Measurements from ENCODE around the gene AFTPH.

AFTPH gene

GRCh38 chr2:64537991-64538390 is 13.9 kb downstream of the AFTPH start:
- H3K4me1 ChIP-seq (ENCODE audit: control insufficient read depth in 2 of 2, insufficient read depth in 2 of 2, low read length in 2 of 2) = peaks cover 0 to 5% of the 10 kb centered on the region in 2 donors
- no peak overlapping the region for H3K27ac ChIP-seq (ENCODE audit: low read depth in 2 of 2, low read length in 2 of 2)
- no peaks in the 10 kb centered on the region for H3K27me3 ChIP-seq (ENCODE audit: control insufficient read depth in 2 of 2, insufficient read depth in 2 of 2, low read length in 2 of 2)
- H3K9me3 ChIP-seq (ENCODE audit: control insufficient read depth in 2 of 2, low read length in 2 of 2) = no peaks in the 10 kb centered on the region
- H3K36me3 ChIP-seq (ENCODE audit: control insufficient read depth in 2 of 2, insufficient read depth in 2 of 2, low read length in 2 of 2) = no peaks in the 10 kb centered on the region
- no peak overlapping the region for H3K9ac ChIP-seq (ENCODE audit: low read depth in 1 of 2, low read length in 2 of 2)
- no peak overlapping the region for H3K4me3 ChIP-seq (ENCODE audit: low read length in 2 of 2)

GRCh38 chr2:64538764-64539433 is 14.8 kb downstream of the AFTPH start:
- Histone ChIP-seq H3K27me3 (ENCODE audit: control insufficient read depth in 2 of 2, insufficient read depth in 2 of 2, low read length in 2 of 2) (no peaks in the 10 kb centered on the region), H3K27ac (ENCODE audit: low read depth in 2 of 2, low read length in 2 of 2) (no peak overlapping the region), H3K36me3 (ENCODE audit: control insufficient read depth in 2 of 2, insufficient read depth in 2 of 2, low read length in 2 of 2) (no peaks in the 10 kb centered on the region), H3K9ac (ENCODE audit: low read depth in 1 of 2, low read length in 2 of 2) (no peak overlapping the region), H3K4me1 (ENCODE audit: control insufficient read depth in 2 of 2, insufficient read depth in 2 of 2, low read length in 2 of 2) (peaks cover 7 to 12% of the 10 kb centered on the region in 2 donors), H3K9me3 (ENCODE audit: control insufficient read depth in 2 of 2, low read length in 2 of 2) (no peaks in the 10 kb centered on the region), H3K4me3 (ENCODE audit: low read length in 2 of 2) (no peak overlapping the region)

- Histone ChIP-seq H3K27ac (ENCODE audit: low read depth in 2 of 2, low read length in 2 of 2) (no peak overlapping the region), H3K4me1 (ENCODE audit: control insufficient read depth in 2 of 2, insufficient read depth in 2 of 2, low read length in 2 of 2) (peaks cover 7 to 12% of the 10 kb centered on the region in 2 donors), H3K9me3 (ENCODE audit: control insufficient read depth in 2 of 2, low read length in 2 of 2) (no peaks in the 10 kb centered on the region), H3K4me3 (ENCODE audit: low read length in 2 of 2) (no peak overlapping the region), H3K36me3 (ENCODE audit: control insufficient read depth in 2 of 2, insufficient read depth in 2 of 2, low read length in 2 of 2) (no peaks in the 10 kb centered on the region), H3K27me3 (ENCODE audit: control insufficient read depth in 2 of 2, insufficient read depth in 2 of 2, low read length in 2 of 2) (no peaks in the 10 kb centered on the region), H3K9ac (ENCODE audit: low read depth in 1 of 2, low read length in 2 of 2) (no peak overlapping the region)
Observed at GRCh38 chr2:64540615-64541014, 16.5 kb downstream of the AFTPH start.

GRCh38 chr2:64541547-64541946 is 17.4 kb downstream of the AFTPH start:
- peaks cover 7 to 12% of the 10 kb centered on the region in 2 donors for H3K4me1 ChIP-seq (ENCODE audit: control insufficient read depth in 2 of 2, insufficient read depth in 2 of 2, low read length in 2 of 2)
- no peaks in the 10 kb centered on the region for H3K27me3 ChIP-seq (ENCODE audit: control insufficient read depth in 2 of 2, insufficient read depth in 2 of 2, low read length in 2 of 2)
- no peak overlapping the region for H3K27ac ChIP-seq (ENCODE audit: low read depth in 2 of 2, low read length in 2 of 2)
- no peaks in the 10 kb centered on the region for H3K36me3 ChIP-seq (ENCODE audit: control insufficient read depth in 2 of 2, insufficient read depth in 2 of 2, low read length in 2 of 2)
- no peak overlapping the region for H3K4me3 ChIP-seq (ENCODE audit: low read length in 2 of 2)
- H3K9me3 ChIP-seq (ENCODE audit: control insufficient read depth in 2 of 2, low read length in 2 of 2) = no peaks in the 10 kb centered on the region
- H3K9ac ChIP-seq (ENCODE audit: low read depth in 1 of 2, low read length in 2 of 2) = no peak overlapping the region

- H3K36me3 ChIP-seq (ENCODE audit: control insufficient read depth in 2 of 2, insufficient read depth in 2 of 2, low read length in 2 of 2) = no peaks in the 10 kb centered on the region
- H3K27me3 ChIP-seq (ENCODE audit: control insufficient read depth in 2 of 2, insufficient read depth in 2 of 2, low read length in 2 of 2) = no peaks in the 10 kb centered on the region
- H3K9me3 ChIP-seq (ENCODE audit: control insufficient read depth in 2 of 2, low read length in 2 of 2) = no peaks in the 10 kb centered on the region
- no peak overlapping the region for H3K9ac ChIP-seq (ENCODE audit: low read depth in 1 of 2, low read length in 2 of 2)
- peaks cover 7 to 12% of the 10 kb centered on the region in 2 donors for H3K4me1 ChIP-seq (ENCODE audit: control insufficient read depth in 2 of 2, insufficient read depth in 2 of 2, low read length in 2 of 2)
- no peak overlapping the region for H3K4me3 ChIP-seq (ENCODE audit: low read length in 2 of 2)
- peak overlapping the region; percentile 7 to 20 for H3K27ac ChIP-seq (ENCODE audit: low read depth in 2 of 2, low read length in 2 of 2)
Observed at GRCh38 chr2:64542071-64543007, 18.2 kb downstream of the AFTPH start.

GRCh38 chr2:64543008-64543697 is 19.0 kb downstream of the AFTPH start:
- no peak overlapping the region for H3K4me3 ChIP-seq (ENCODE audit: low read length in 2 of 2)
- no peaks in the 10 kb centered on the region for H3K27me3 ChIP-seq (ENCODE audit: control insufficient read depth in 2 of 2, insufficient read depth in 2 of 2, low read length in 2 of 2)
- H3K27ac ChIP-seq (ENCODE audit: low read depth in 2 of 2, low read length in 2 of 2) = peak overlapping the region in 1 of 2 donors; percentile 7
- no peaks in the 10 kb centered on the region for H3K36me3 ChIP-seq (ENCODE audit: control insufficient read depth in 2 of 2, insufficient read depth in 2 of 2, low read length in 2 of 2)
- no peak overlapping the region for H3K9ac ChIP-seq (ENCODE audit: low read depth in 1 of 2, low read length in 2 of 2)
- no peaks in the 10 kb centered on the region for H3K9me3 ChIP-seq (ENCODE audit: control insufficient read depth in 2 of 2, low read length in 2 of 2)
- peaks cover 7 to 12% of the 10 kb centered on the region in 2 donors for H3K4me1 ChIP-seq (ENCODE audit: control insufficient read depth in 2 of 2, insufficient read depth in 2 of 2, low read length in 2 of 2)

- no peak overlapping the region for H3K9ac ChIP-seq (ENCODE audit: low read depth in 1 of 2, low read length in 2 of 2)
- H3K9me3 ChIP-seq (ENCODE audit: control insufficient read depth in 2 of 2, low read length in 2 of 2) = no peaks in the 10 kb centered on the region
- H3K36me3 ChIP-seq (ENCODE audit: control insufficient read depth in 2 of 2, insufficient read depth in 2 of 2, low read length in 2 of 2) = peaks cover 7 to 8% of the 10 kb centered on the region in 2 donors
- H3K27me3 ChIP-seq (ENCODE audit: control insufficient read depth in 2 of 2, insufficient read depth in 2 of 2, low read length in 2 of 2) = no peaks in the 10 kb centered on the region
- H3K4me3 ChIP-seq (ENCODE audit: low read length in 2 of 2) = no peak overlapping the region
- no peak overlapping the region for H3K27ac ChIP-seq (ENCODE audit: low read depth in 2 of 2, low read length in 2 of 2)
- H3K4me1 ChIP-seq (ENCODE audit: control insufficient read depth in 2 of 2, insufficient read depth in 2 of 2, low read length in 2 of 2) = peaks cover 4 to 6% of the 10 kb centered on the region in 2 donors
Observed at GRCh38 chr2:64548761-64549160, 24.6 kb downstream of the AFTPH start.

- Histone ChIP-seq H3K9ac (ENCODE audit: low read depth in 1 of 2, low read length in 2 of 2) (no peak overlapping the region), H3K9me3 (ENCODE audit: control insufficient read depth in 2 of 2, low read length in 2 of 2) (no peaks in the 10 kb centered on the region), H3K36me3 (ENCODE audit: control insufficient read depth in 2 of 2, insufficient read depth in 2 of 2, low read length in 2 of 2) (peaks cover 7 to 8% of the 10 kb centered on the region in 2 donors), H3K4me3 (ENCODE audit: low read length in 2 of 2) (no peak overlapping the region), H3K4me1 (ENCODE audit: control insufficient read depth in 2 of 2, insufficient read depth in 2 of 2, low read length in 2 of 2) (peaks cover 3 to 6% of the 10 kb centered on the region in 2 donors), H3K27ac (ENCODE audit: low read depth in 2 of 2, low read length in 2 of 2) (no peak overlapping the region), H3K27me3 (ENCODE audit: control insufficient read depth in 2 of 2, insufficient read depth in 2 of 2, low read length in 2 of 2) (no peaks in the 10 kb centered on the region)
Observed at GRCh38 chr2:64550042-64550441, 25.9 kb downstream of the AFTPH start.

GRCh38 chr2:64551851-64552250 is 27.7 kb downstream of the AFTPH start:
- no peaks in the 10 kb centered on the region for H3K9me3 ChIP-seq (ENCODE audit: control insufficient read depth in 2 of 2, low read length in 2 of 2)
- H3K36me3 ChIP-seq (ENCODE audit: control insufficient read depth in 2 of 2, insufficient read depth in 2 of 2, low read length in 2 of 2) = peaks cover 7 to 8% of the 10 kb centered on the region in 2 donors
- H3K27ac ChIP-seq (ENCODE audit: low read depth in 2 of 2, low read length in 2 of 2) = no peak overlapping the region
- H3K9ac ChIP-seq (ENCODE audit: low read depth in 1 of 2, low read length in 2 of 2) = no peak overlapping the region
- no peaks in the 10 kb centered on the region for H3K27me3 ChIP-seq (ENCODE audit: control insufficient read depth in 2 of 2, insufficient read depth in 2 of 2, low read length in 2 of 2)
- H3K4me3 ChIP-seq (ENCODE audit: low read length in 2 of 2) = no peak overlapping the region
- peaks cover 3 to 6% of the 10 kb centered on the region in 2 donors for H3K4me1 ChIP-seq (ENCODE audit: control insufficient read depth in 2 of 2, insufficient read depth in 2 of 2, low read length in 2 of 2)

- Histone ChIP-seq H3K36me3 (ENCODE audit: control insufficient read depth in 2 of 2, insufficient read depth in 2 of 2, low read length in 2 of 2) (peaks cover 7 to 8% of the 10 kb centered on the region in 2 donors), H3K4me1 (ENCODE audit: control insufficient read depth in 2 of 2, insufficient read depth in 2 of 2, low read length in 2 of 2) (no peaks in the 10 kb centered on the region), H3K4me3 (ENCODE audit: low read length in 2 of 2) (no peak overlapping the region), H3K27me3 (ENCODE audit: control insufficient read depth in 2 of 2, insufficient read depth in 2 of 2, low read length in 2 of 2) (no peaks in the 10 kb centered on the region), H3K9me3 (ENCODE audit: control insufficient read depth in 2 of 2, low read length in 2 of 2) (no peaks in the 10 kb centered on the region), H3K9ac (ENCODE audit: low read depth in 1 of 2, low read length in 2 of 2) (no peak overlapping the region), H3K27ac (ENCODE audit: low read depth in 2 of 2, low read length in 2 of 2) (no peak overlapping the region)
Observed at GRCh38 chr2:64554117-64554516, 30.0 kb downstream of the AFTPH start.

Data from mucosa of rectum (tissue), 2 donors.